NCI-H146 (cell line): ENCODE measurements around the gene GPBP1.
"Not testable (repeated sequence)": the region's sequence is repeated elsewhere in the genome, so short reads cannot be mapped to it uniquely, and the experiment has no call there.

Experiments used
- DNase-seq: peaks from one replicate; lab custom pipeline; 2025; lab: John Stamatoyannopoulos, UW

GPBP1 gene

GRCh38 chr5:57277085-57277484, 103.2 kb downstream of the GPBP1 start:
- no peak for DNase-seq

GRCh38 chr5:57280853-57281252, 107.0 kb downstream of the GPBP1 start:
- no peak for DNase-seq

GRCh38 chr5:57285084-57285483, 111.2 kb downstream of the GPBP1 start:
- not testable (repeated sequence) for DNase-seq

DNA sequence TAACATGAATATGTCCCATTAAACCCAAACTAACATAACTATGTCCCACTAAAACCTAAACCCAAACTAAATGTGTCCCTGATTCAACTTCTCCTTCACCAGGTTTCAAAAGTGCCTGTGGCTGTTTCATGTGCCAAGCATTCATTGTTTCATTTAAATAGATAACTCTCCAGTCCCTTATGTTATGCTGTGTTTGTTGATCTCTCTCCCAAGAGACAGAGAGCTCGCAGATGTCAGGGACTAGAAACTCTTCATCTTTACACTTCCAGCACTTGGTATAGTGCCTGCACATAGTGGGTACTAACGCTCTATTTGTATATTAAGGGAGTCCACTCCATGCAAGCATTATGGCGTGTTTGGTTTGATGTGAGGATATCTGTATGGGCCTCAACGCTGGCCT, 118.0 kb downstream of the GPBP1 start:
- no peak for DNase-seq

DNA sequence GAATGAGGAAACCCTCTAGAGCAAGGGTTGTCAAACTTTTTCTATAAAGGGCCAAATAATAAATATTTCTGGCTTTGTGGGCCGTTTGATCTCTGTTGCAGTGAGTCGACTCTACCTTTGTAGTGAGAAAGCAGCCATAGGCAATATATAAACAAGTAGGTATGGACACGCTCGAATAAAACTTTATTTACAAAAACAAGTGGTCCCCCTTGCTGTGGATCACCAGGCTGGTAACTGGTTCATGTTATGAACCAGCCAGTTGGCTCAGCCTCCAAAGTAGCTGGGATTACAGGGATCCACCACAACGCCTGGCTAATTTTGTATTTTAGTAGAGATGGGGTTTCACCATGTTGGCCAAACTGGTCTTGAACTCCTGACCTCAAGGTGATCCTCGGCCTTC, 118.5 kb downstream of the GPBP1 start:
- DNase-seq: no peak

- DNase-seq: peak; percentile 71
These were observed 124.6 kb downstream of the GPBP1 start for GRCh38 chr5:57298295-57298984.

GRCh38 chr5:57298985-57299491, 125.2 kb downstream of the GPBP1 start:
- DNase-seq: peak; percentile 34

- DNase-seq: no peak
These were observed 126.1 kb downstream of the GPBP1 start for GRCh38 chr5:57299986-57300385.

- DNase-seq: no peak
These were observed 128.3 kb downstream of the GPBP1 start for GRCh38 chr5:57302164-57302563.

DNA sequence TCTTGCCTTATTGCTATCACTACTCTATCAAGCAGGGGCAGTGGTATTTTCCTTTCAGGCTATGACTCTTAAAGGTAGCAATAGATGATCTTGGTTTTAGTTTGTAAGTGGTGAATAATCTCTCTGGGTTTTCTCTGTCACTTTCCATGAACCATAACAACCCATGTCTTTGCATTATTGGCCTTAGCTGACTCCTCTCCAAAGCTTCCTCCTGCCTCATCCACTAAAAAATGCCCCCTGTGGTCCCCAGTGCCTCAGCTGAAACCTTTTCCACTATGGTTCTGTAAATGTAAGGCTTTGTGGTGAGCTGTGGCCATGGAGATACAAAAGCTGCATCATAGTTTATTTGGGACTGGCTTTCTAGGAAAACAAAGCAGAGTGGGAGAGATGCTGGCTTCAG, 128.8 kb downstream of the GPBP1 start:
- no peak for DNase-seq

GRCh38 chr5:57303985-57304384, 130.1 kb downstream of the GPBP1 start:
- no peak for DNase-seq

DNA sequence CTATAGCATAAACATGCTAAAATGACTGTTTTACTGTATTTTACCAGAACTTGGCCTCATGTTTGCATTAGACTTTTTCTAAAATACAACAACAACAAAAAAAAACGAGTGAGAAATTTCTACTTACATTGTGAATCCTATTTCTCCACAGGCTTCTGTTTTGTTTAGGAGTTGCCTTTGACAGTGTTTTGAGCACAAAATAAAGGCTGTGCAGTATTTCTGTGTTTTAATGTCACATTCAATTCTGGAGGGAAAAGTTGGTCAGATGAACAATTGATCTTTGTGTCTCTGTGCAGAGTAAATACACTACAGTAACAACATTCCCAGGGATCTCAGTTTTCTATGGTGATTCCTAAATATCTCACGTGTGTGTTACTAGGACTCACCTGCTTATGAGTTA, 131.1 kb downstream of the GPBP1 start:
- no peak for DNase-seq

DNA sequence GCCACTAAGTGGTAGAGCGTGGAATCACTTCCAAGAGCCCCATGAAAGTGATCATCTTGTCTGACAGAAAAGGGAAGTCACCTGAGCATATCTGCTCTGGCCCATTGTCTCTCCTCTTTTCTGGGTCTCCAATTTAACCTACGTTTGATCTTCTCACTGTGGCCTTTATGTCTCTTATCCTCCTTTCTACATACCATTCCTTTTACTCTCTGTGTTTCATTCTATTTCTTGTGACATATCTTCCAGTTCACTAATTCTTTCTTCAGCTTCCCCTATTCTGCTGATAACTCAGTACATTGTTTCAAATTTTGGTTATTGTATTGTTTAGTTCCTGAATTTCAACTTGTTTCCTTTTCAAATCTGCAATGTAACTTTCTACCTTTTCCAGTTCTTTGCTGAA, 132.5 kb downstream of the GPBP1 start:
- DNase-seq: no peak

DNA sequence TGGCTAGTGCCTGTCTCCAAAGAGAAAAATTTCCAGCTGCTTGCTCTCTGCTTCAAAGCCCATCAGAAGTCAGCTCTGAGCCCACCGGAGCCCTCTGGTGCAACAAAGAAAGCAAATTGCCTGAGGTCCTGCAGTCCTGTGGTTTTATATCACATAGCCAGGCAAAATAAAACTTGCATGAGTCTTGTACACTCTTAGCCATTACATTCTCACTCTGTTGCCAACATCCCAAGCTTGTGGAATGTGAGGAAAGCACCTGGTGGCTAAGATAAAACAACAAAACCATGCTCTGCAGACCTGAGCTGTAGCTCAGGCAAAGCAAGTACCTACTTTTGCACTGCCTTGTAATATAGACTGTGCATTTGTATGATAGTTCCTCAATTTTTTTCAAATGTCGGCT, 133.7 kb downstream of the GPBP1 start:
- DNase-seq: no peak

DNA sequence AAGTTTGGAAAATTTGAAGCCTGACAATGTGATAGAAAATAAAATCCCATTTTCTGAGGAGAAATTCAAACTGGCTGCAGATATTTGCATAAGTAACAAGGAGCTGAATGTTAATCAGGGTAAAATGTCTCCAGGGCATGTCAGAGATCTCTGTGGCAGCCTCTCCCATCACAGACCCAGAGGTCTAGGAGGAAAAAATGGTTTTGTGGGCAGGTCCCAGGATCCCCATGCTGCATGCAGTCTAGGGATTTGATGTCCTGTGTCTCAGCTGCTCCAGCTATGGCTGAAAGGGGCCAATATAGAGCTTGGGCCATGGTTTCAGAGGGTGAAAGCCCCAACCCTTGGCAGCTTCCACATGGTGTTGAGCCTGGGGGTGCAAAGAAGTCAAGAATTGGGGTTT, 135.2 kb downstream of the GPBP1 start:
- not testable (repeated sequence) for DNase-seq

DNA sequence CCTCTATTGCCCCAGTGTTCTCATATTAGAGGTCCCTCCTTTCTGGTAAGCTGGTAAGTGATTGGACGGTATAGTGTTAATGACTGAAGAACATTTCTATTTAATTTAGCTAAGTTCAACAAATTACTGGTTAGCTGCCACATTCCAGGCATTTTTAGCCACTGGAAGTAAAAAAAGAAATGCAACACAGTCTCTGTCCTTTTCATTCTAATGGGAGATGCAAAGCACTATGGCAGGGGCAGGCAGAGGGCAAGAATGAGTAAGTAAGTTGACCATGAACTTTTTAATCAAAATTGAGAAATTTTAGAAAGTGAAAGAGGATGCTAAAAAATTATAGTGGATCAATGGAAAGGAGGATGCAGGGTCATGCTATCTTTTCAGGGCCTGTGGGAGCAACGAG, 137.4 kb downstream of the GPBP1 start:
- no peak for DNase-seq

- no peak for DNase-seq
These were observed 138.3 kb downstream of the GPBP1 start for GRCh38 chr5:57311921-57312735.

- no peak for DNase-seq
These were observed 139.9 kb downstream of the GPBP1 start for GRCh38 chr5:57313716-57314115.
